ENCODE measurements around the gene RFTN2.

DNA sequence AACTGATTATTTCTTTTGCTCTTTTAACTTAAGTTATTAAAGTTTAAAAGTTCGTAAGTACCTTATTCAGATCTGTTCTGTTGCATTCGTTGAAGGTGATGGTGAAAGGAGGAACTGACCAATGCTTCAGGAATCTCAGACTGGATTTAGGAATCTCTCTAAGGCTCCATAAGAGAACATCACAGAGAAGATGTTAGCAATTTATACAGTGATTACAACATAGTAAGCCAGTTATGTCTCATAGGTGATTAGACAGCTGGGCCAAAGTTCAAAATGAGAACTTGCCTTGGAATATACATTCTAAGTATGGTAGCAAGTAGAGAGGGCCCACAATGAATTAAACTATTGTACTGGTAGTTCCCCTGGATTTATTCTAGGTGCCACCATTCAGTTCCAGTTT lies 32.9 kb upstream of the RFTN2 start:
- TF ChIP-seq EZH2 (IDR thresholded peaks at IDR 0.05; ENCODE audit: borderline replicate concordance, low read length) (no peak), CTCF (conservative IDR thresholded peaks at IDR 0.05 in 1 of 2, IDR thresholded peaks at IDR 0.05 in 1 of 2; ENCODE audit: extremely low read depth in 1 of 2, insufficient read depth in 1 of 2, low read depth in 1 of 2, low read length in 2 of 2) (no peak)
